ENCODE results near the gene SEL1L. TPM values are rescaled to one million over a fixed set of nuclear protein-coding genes. Genes with fewer than 3 reads are reported as not detected.
"Not testable (repeated sequence)": the region's sequence is repeated elsewhere in the genome, so short reads cannot be mapped to it uniquely, and the experiment has no call there.

SEL1L gene
- total RNA-seq, 1 donor from 2014 or later: 71.9 TPM

DNA sequence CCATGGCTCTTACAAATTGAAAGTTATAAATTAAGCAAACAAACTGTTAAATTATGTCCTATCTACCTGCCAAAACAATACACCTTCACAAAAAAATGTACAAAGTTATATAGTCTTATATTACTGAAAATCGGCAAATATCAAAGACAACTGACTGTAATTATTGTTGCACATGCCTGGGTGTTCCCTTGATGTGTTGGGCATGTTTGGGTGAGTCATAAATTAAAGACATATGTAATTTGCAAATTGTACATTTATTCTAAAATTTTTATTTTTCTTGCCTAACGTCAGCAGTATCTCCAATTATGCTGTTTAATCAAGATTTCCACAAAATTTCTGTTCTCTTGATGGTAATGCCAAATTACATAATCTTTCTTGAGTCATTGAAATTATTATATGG, 22.0 kb upstream of the SEL1L start:
- H3K36me3 Mint-ChIP-seq (ENCODE audit: low read depth, unreplicated experiment): no peaks in the 10 kb centered on the region
- H3K4me3 Mint-ChIP-seq (ENCODE audit: unreplicated experiment): no peak overlapping the region

DNA sequence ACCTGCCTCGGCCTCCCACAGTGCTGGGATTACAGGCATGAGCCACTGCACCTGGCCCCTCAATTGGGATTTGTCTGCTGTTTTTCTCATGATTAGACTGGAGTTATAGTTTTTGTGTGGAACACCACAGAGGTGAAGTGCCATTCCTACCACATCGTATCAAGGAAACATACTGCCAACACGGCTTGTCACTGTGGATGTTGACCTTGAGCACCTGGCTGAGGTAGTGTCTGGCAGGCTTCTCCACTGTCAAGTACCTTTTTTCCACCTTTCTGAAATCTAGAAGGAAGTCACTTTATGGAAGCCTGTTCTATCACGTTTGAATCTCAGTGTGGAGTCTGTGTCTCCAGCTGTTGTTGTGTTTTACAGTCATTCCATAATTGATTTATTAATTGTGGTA, 21.4 kb upstream of the SEL1L start:
- no peak overlapping the region for H3K27ac Mint-ChIP-seq (ENCODE audit: unreplicated experiment)
- peaks cover 1% of the 10 kb centered on the region for H3K27me3 Mint-ChIP-seq (ENCODE audit: unreplicated experiment)
- H3K36me3 Mint-ChIP-seq (ENCODE audit: low read depth, unreplicated experiment): no peaks in the 10 kb centered on the region
- TF ChIP-seq CTCF (IDR thresholded peaks at IDR 0.05; ENCODE audit: unreplicated experiment): no peak
- H3K4me1 Mint-ChIP-seq (ENCODE audit: unreplicated experiment): no peaks in the 10 kb centered on the region
- no peak overlapping the region for H3K4me3 Mint-ChIP-seq (ENCODE audit: unreplicated experiment)
- DNase-seq (ENCODE audit: low spot score): no peak
- H3K9me3 Mint-ChIP-seq (ENCODE audit: unreplicated experiment): peaks cover 5% of the 10 kb centered on the region

More for the DNA sequence above, 22.0 kb upstream of the SEL1L start:
- TF ChIP-seq CTCF (IDR thresholded peaks at IDR 0.05; ENCODE audit: unreplicated experiment): no peak
- Mint-ChIP-seq H3K27me3 (ENCODE audit: unreplicated experiment) (peaks cover 1% of the 10 kb centered on the region), H3K4me1 (ENCODE audit: unreplicated experiment) (no peaks in the 10 kb centered on the region), H3K9me3 (ENCODE audit: unreplicated experiment) (peaks cover 5% of the 10 kb centered on the region), H3K27ac (ENCODE audit: unreplicated experiment) (no peak overlapping the region)
- DNase-seq (ENCODE audit: low spot score): no peak

- Mint-ChIP-seq H3K36me3 (ENCODE audit: low read depth, unreplicated experiment) (no peaks in the 10 kb centered on the region), H3K27ac (ENCODE audit: unreplicated experiment) (no peak overlapping the region), H3K9me3 (ENCODE audit: unreplicated experiment) (no peaks in the 10 kb centered on the region), H3K27me3 (ENCODE audit: unreplicated experiment) (peaks cover 1% of the 10 kb centered on the region), H3K4me3 (ENCODE audit: unreplicated experiment) (no peak overlapping the region), H3K4me1 (ENCODE audit: unreplicated experiment) (no peaks in the 10 kb centered on the region)
- no peak for DNase-seq (ENCODE audit: low spot score)
- no peak for TF ChIP-seq CTCF (IDR thresholded peaks at IDR 0.05; ENCODE audit: unreplicated experiment)
Observed at GRCh38 chr14:81551471-81551870, 17.8 kb upstream of the SEL1L start.

- DNase-seq (ENCODE audit: low spot score): no peak
- Mint-ChIP-seq H3K4me3 (ENCODE audit: unreplicated experiment) (no peak overlapping the region), H3K27me3 (ENCODE audit: unreplicated experiment) (peaks cover 1% of the 10 kb centered on the region), H3K9me3 (ENCODE audit: unreplicated experiment) (no peaks in the 10 kb centered on the region), H3K36me3 (ENCODE audit: low read depth, unreplicated experiment) (no peaks in the 10 kb centered on the region), H3K4me1 (ENCODE audit: unreplicated experiment) (no peaks in the 10 kb centered on the region), H3K27ac (ENCODE audit: unreplicated experiment) (no peak overlapping the region)
- TF ChIP-seq CTCF (IDR thresholded peaks at IDR 0.05; ENCODE audit: unreplicated experiment): no peak
Observed at GRCh38 chr14:81550001-81550637, 16.5 kb upstream of the SEL1L start.

- H3K4me3 Mint-ChIP-seq (ENCODE audit: unreplicated experiment); H3K36me3 Mint-ChIP-seq (ENCODE audit: low read depth, unreplicated experiment); H3K27ac Mint-ChIP-seq (ENCODE audit: unreplicated experiment); DNase-seq (ENCODE audit: low spot score); H3K27me3 Mint-ChIP-seq (ENCODE audit: unreplicated experiment); H3K4me1 Mint-ChIP-seq (ENCODE audit: unreplicated experiment); H3K9me3 Mint-ChIP-seq (ENCODE audit: unreplicated experiment): not testable (repeated sequence)
Observed at GRCh38 chr14:81541206-81541605, 7.6 kb upstream of the SEL1L start.

Data from endothelial cell (in vitro differentiated cells).